Thoracic aorta (tissue), 2 donors: ENCODE data around the gene TBC1D24. TPM values are rescaled to one million over a fixed set of nuclear protein-coding genes. Genes with fewer than 3 reads are reported as not detected.
"Not testable (repeated sequence)": the region's sequence is repeated elsewhere in the genome, so short reads cannot be mapped to it uniquely, and the experiment has no call there.

Source experiments
- ATAC-seq: fragments of 150-250 bp; one replicate; pipeline ENCODE4 v1.8.0; 2017; ENCODE audit warnings: low read depth; ENCODE audit not compliant: insufficient number of reproducible peaks, low FRiP score
- DNase-seq: peaks from one replicate; pipeline ENCODE4 v3.0.0-alpha.2; 2020; ENCODE audit warnings: low spot score
- H3K27ac ChIP-seq, 2 donors: fragments of 200-600 bp; sonication (generic); 1 replicate in 1 of 2; 2 replicates in 1 of 2; pipeline ENCODE4 v1.5.1; 2016; ENCODE audit warnings: mild to moderate bottlenecking in 2 of 2, moderate library complexity in 2 of 2
- H3K27me3 ChIP-seq: fragments of 200-600 bp; sonication (generic); replicated peaks from 2 replicates; pipeline ENCODE4 v1.6.0; 2016; ENCODE audit warnings: mild to moderate bottlenecking; ENCODE audit not compliant: insufficient read depth
- H3K36me3 ChIP-seq: fragments of 200-600 bp; sonication (generic); one replicate; pipeline ENCODE4 v1.5.1; 2016
- H3K4me1 ChIP-seq, 2 donors: fragments of 200-600 bp; sonication (generic); 1 replicate in 1 of 2; 2 replicates in 1 of 2; pipeline versions ENCODE4 v1.5.1 to v1.6.0; 2016; ENCODE audit warnings: low read depth in 2 of 2, mild to moderate bottlenecking in 1 of 2; ENCODE audit not compliant: control insufficient read depth in 1 of 2
- H3K4me3 ChIP-seq: fragments of 200-600 bp; sonication (generic); 2 replicates; pipeline ENCODE4 v1.5.1; 2016; ENCODE audit warnings: mild to moderate bottlenecking
- H3K9me3 ChIP-seq: fragments of 200-600 bp; sonication (generic); 2 replicates; pipeline ENCODE4 v1.5.1; 2016
- CTCF ChIP-seq: fragments of 200-600 bp; sonication (generic); IDR thresholded peaks from one replicate; pipeline ENCODE4 v1.5.1; 2019; ENCODE audit warnings: antibody characterized with exemption
- total RNA-seq, 2 donors: library from RNA; depleted of rRNA; stranded (reverse); fragments of >200 nt; gene quantifications; one replicate each; pipeline versions ENCODE4 v1.1.0 to v1.2.3, GENCODE V29; 2016

TBC1D24 gene
- total RNA-seq, 2 donors from 2014 or later = 14.5 to 15.0 TPM

- no peak for TF ChIP-seq CTCF
- no peaks in the 10 kb centered on the region for H3K9me3 ChIP-seq
- no peak for DNase-seq
- H3K4me1 ChIP-seq = peaks cover 27 to 46% of the 10 kb centered on the region in 2 donors
- ATAC-seq = no peak
- no peak overlapping the region for H3K4me3 ChIP-seq
- peak overlapping the region in 1 of 2 donors; percentile 46 for H3K27ac ChIP-seq
- no peaks in the 10 kb centered on the region for H3K36me3 ChIP-seq
- H3K27me3 ChIP-seq = no peaks in the 10 kb centered on the region
Measured at GRCh38 chr16:2535625-2536013, 60.7 kb downstream of the TBC1D24 start.

GRCh38 chr16:2537451-2538379 lies 62.8 kb downstream of the TBC1D24 start, which contains the start of gene PDPK1:
Gene PDPK1, plus strand, starts transcription at chr16:2538021. Its CDS starts 92 bp downstream, at chr16:2538113.
- H3K4me1 ChIP-seq = peaks cover 21 to 42% of the 10 kb centered on the region in 2 donors
- no peaks in the 10 kb centered on the region for H3K9me3 ChIP-seq

GRCh38 chr16:2539192-2539844 lies 64.4 kb downstream of the TBC1D24 start:
- H3K9me3 ChIP-seq, H3K27ac ChIP-seq, DNase-seq, H3K27me3 ChIP-seq, H3K36me3 ChIP-seq, ATAC-seq: not testable (repeated sequence)
- H3K4me1 ChIP-seq = peaks cover 21 to 38% of the 10 kb centered on the region in 2 donors
- H3K4me3 ChIP-seq = peak overlapping the region; percentile 77

More at GRCh38 chr16:2537451-2538379, 62.8 kb downstream of the TBC1D24 start, which contains the start of gene PDPK1:
- H3K27ac ChIP-seq = peak within 1 kb of the TSS; percentile 69 to 82
- peak; percentile 70 for DNase-seq
- TF ChIP-seq CTCF = no peak
- no peaks in the 10 kb centered on the region for H3K36me3 ChIP-seq
- no peaks in the 10 kb centered on the region for H3K27me3 ChIP-seq
- H3K4me3 ChIP-seq = peak within 1 kb of the TSS; percentile 84
- peak; percentile 78 for ATAC-seq

GRCh38 chr16:2539845-2540458 lies 65.0 kb downstream of the TBC1D24 start:
- H3K4me3 ChIP-seq = peak overlapping the region; percentile 77

GRCh38 chr16:2540912-2541311 lies 66.0 kb downstream of the TBC1D24 start:
- H3K27me3 ChIP-seq, H3K36me3 ChIP-seq, ATAC-seq, H3K9me3 ChIP-seq, H3K4me3 ChIP-seq, H3K27ac ChIP-seq, DNase-seq: not testable (repeated sequence)
- H3K4me1 ChIP-seq = peaks cover 21 to 38% of the 10 kb centered on the region in 2 donors

More at GRCh38 chr16:2539845-2540458, 65.0 kb downstream of the TBC1D24 start:
- not testable (repeated sequence) for H3K9me3 ChIP-seq, H3K27me3 ChIP-seq, ATAC-seq, H3K27ac ChIP-seq, DNase-seq, H3K36me3 ChIP-seq
- peak; percentile 25 for TF ChIP-seq CTCF
- H3K4me1 ChIP-seq = peaks cover 21 to 38% of the 10 kb centered on the region in 2 donors

GRCh38 chr16:2541409-2541808 lies 66.5 kb downstream of the TBC1D24 start:
- not testable (repeated sequence) for H3K27me3 ChIP-seq, ATAC-seq

GRCh38 chr16:2543771-2544170 lies 68.8 kb downstream of the TBC1D24 start:
- H3K9me3 ChIP-seq = not testable (repeated sequence)

More at GRCh38 chr16:2541409-2541808, 66.5 kb downstream of the TBC1D24 start:
- peaks cover 21 to 37% of the 10 kb centered on the region in 2 donors for H3K4me1 ChIP-seq
- H3K36me3 ChIP-seq, H3K4me3 ChIP-seq, H3K9me3 ChIP-seq, DNase-seq, H3K27ac ChIP-seq: not testable (repeated sequence)

GRCh38 chr16:2550283-2550878 lies 75.5 kb downstream of the TBC1D24 start:
- H3K27me3 ChIP-seq, ATAC-seq, H3K36me3 ChIP-seq, DNase-seq, H3K4me1 ChIP-seq, H3K9me3 ChIP-seq, H3K27ac ChIP-seq, H3K4me3 ChIP-seq: not testable (repeated sequence)

More at GRCh38 chr16:2543771-2544170, 68.8 kb downstream of the TBC1D24 start:
- H3K36me3 ChIP-seq, ATAC-seq, H3K27ac ChIP-seq, DNase-seq, H3K4me3 ChIP-seq, H3K27me3 ChIP-seq: not testable (repeated sequence)
- peaks cover 15 to 25% of the 10 kb centered on the region in 2 donors for H3K4me1 ChIP-seq
